Endothelial cell of umbilical vein (primary cell): Measurements from ENCODE around the gene CLNK. TPM values are rescaled to one million over a fixed set of nuclear protein-coding genes. Genes with fewer than 3 reads are reported as not detected.

Experiments
- BruUV-seq: library from RNA; stranded (reverse); fragments of 400-500 nt; replicated peaks from 2 replicates; lab custom pipeline; 2021; lab: Mats Ljungman, UMichigan
- CTCF ChIA-PET: fragments of 300-600, 350-600 bp; sonication (Branson Sonifier 250); formaldehyde crosslinking; loops from one replicate; lab custom pipeline; 2021; ENCODE audit warnings: antibody characterized with exemption, inconsistent platforms; lab: Charles Lee
- POLR2A ChIA-PET: fragments of 300-600, 350-600 bp; sonication (Branson Sonifier 250); formaldehyde crosslinking; loops from one replicate; lab custom pipeline; 2021; ENCODE audit warnings: antibody characterized with exemption, inconsistent platforms; lab: Charles Lee
- DNase-seq: peaks from one replicate; pipeline ENCODE4 v3.0.0-alpha.2; 2011; ENCODE audit warnings: low read depth, low spot score
- FAIRE-seq: peaks from 2 replicates; lab custom pipeline; 2011; peaks lifted over from hg19 to GRCh38; lab: Jason Lieb, UNC
- H2AFZ ChIP-seq: 2 replicates; pipeline ENCODE4 v1.6.0; 2012; ENCODE audit warnings: low read depth, low read length, control low read depth, inconsistent platforms
- H3K27ac ChIP-seq: 2 replicates; pipeline ENCODE4 v1.5.1; 2011; ENCODE audit warnings: low read depth, mild to moderate bottlenecking, control low read depth, low read length, moderate library complexity; ENCODE audit not compliant: insufficient read depth
- H3K27me3 ChIP-seq, 2 experiments: 2 replicates each; pipeline versions ENCODE4 v1.6.0 to v1.6.1; 2011; ENCODE audit warnings: low read length in 2 of 2, mixed read lengths in 1 of 2; ENCODE audit not compliant: control insufficient read depth in 2 of 2, insufficient read depth in 2 of 2
- H3K36me3 ChIP-seq, 2 experiments: 2 replicates in 1 of 2; 3 replicates in 1 of 2; pipeline ENCODE4 v1.5.1; 2011; ENCODE audit warnings: low read length in 2 of 2, mild to moderate bottlenecking in 1 of 2, moderate library complexity in 1 of 2; ENCODE audit not compliant: control insufficient read depth in 2 of 2, insufficient read depth in 2 of 2; ENCODE audit errors: extremely low read depth in 1 of 2
- H3K4me1 ChIP-seq: 3 replicates; pipeline ENCODE4 v1.5.1; 2011; ENCODE audit warnings: mild to moderate bottlenecking, low read length; ENCODE audit not compliant: control insufficient read depth, insufficient read depth; ENCODE audit errors: extremely low read depth
- H3K4me2 ChIP-seq: 2 replicates; pipeline ENCODE4 v1.6.1; 2011; ENCODE audit warnings: low read length, control low read depth, mixed read lengths; ENCODE audit not compliant: insufficient read depth
- H3K4me3 ChIP-seq, 3 experiments: fragments of 200-600 bp in 1 of 3; sonication (generic), shearing (Covaris generic) in 1 of 3; replicated peaks in 1 of 3; 2 replicates each; pipeline ENCODE4 v1.5.1; 2011 to 2016; ENCODE audit warnings: control low read depth in 3 of 3, low read length in 3 of 3, mild to moderate bottlenecking in 2 of 3, inconsistent platforms in 1 of 3, low read depth in 1 of 3, moderate library complexity in 1 of 3; ENCODE audit not compliant: insufficient read depth in 1 of 3
- H3K79me2 ChIP-seq: 2 replicates; pipeline ENCODE4 v1.6.0; 2012; ENCODE audit warnings: low read length, inconsistent platforms; ENCODE audit not compliant: control insufficient read depth, insufficient read depth
- H3K9ac ChIP-seq: replicated peaks from 2 replicates; pipeline ENCODE3; 2011; ENCODE audit warnings: low read length, control low read depth; ENCODE audit not compliant: insufficient read depth; ENCODE audit errors: extremely low read depth
- H3K9me1 ChIP-seq: replicated peaks from 3 replicates; pipeline ENCODE4 v1.6.0; 2011; ENCODE audit warnings: mild to moderate bottlenecking, low read length; ENCODE audit not compliant: control insufficient read depth, insufficient read depth; ENCODE audit errors: extremely low read depth
- H3K9me3 ChIP-seq: replicated peaks from 2 replicates; pipeline ENCODE4 v1.5.1; 2012; ENCODE audit warnings: low read length, inconsistent platforms; ENCODE audit not compliant: control insufficient read depth, insufficient read depth
- H4K20me1 ChIP-seq: replicated peaks from 2 replicates; pipeline ENCODE3; 2011; ENCODE audit warnings: mild to moderate bottlenecking, low read length; ENCODE audit not compliant: control insufficient read depth, insufficient read depth; ENCODE audit errors: extremely low read depth
- EZH2 ChIP-seq: IDR thresholded peaks from 2 replicates; pipeline ENCODE4 v1.6.1; 2012; ENCODE audit warnings: borderline replicate concordance, low read depth, mild to moderate bottlenecking, moderate library complexity, low read length, inconsistent platforms; ENCODE audit not compliant: severe bottlenecking
- FOS ChIP-seq: IDR thresholded peaks from 2 replicates; pipeline ENCODE4 v1.6.1; 2011; ENCODE audit warnings: mild to moderate bottlenecking, low read length, moderate library complexity, borderline replicate concordance; ENCODE audit not compliant: insufficient read depth
- GATA2 ChIP-seq: IDR thresholded peaks from 2 replicates; pipeline ENCODE4 v1.7.0; 2011; ENCODE audit warnings: low read depth, mild to moderate bottlenecking, moderate library complexity, mixed read lengths, low read length; ENCODE audit not compliant: insufficient read length, insufficient read depth
- JUN ChIP-seq: IDR thresholded peaks from 2 replicates; pipeline ENCODE4 v1.6.1; 2011; ENCODE audit warnings: borderline replicate concordance, low read depth; ENCODE audit not compliant: insufficient read length, insufficient read depth
- MYC ChIP-seq: IDR thresholded peaks from one replicate; pipeline ENCODE4 v1.6.1; 2011; ENCODE audit warnings: mild to moderate bottlenecking, low read depth, low read length
- POLR2A ChIP-seq: IDR thresholded peaks from 2 replicates; pipeline ENCODE4 v1.6.1; 2012; ENCODE audit warnings: low read depth, mild to moderate bottlenecking, control low read depth, low read length
- POLR2AphosphoS5 ChIP-seq: IDR thresholded peaks from 2 replicates; pipeline ENCODE4 v1.6.1; 2012; ENCODE audit warnings: low read depth, mild to moderate bottlenecking, control low read depth, low read length, moderate library complexity; ENCODE audit not compliant: insufficient read depth
- dilution Hi-C: fragments of 300-500 bp; cut with MboI; formaldehyde crosslinking; loops from one replicate; pipeline ENCODE4 v1.15.0; 2019; ENCODE audit warnings: low sequenced_read_pairs; ENCODE audit not compliant: extremely low pct_ligation_motif_present
- intact Hi-C: fragments of 100-400 bp; cut with micrococcal nuclease; formaldehyde crosslinking; loops from one replicate; pipeline ENCODE4 v1.10.0; 2022
- polyA plus RNA-seq, 4 experiments: library from polyadenylated mRNA; depleted of rRNA in 3 of 4; stranded (reverse) in 3 of 4; unstranded in 1 of 4; fragments of >200 nt; gene quantifications; 2 replicates each; pipeline versions ENCODE4 v1.2.1 to v1.2.3, GENCODE V29; 2011 to 2012; ENCODE audit warnings: missing spikeins in 1 of 4
- total RNA-seq: library from RNA; stranded (reverse); gene quantifications from 2 replicates; pipeline ENCODE4 v1.2.3, GENCODE V29; 2021
- TF ChIP-seq, protein P1 (sequence below), 2 donors: IDR thresholded peaks; 1 replicate in 1 of 2; 2 replicates in 1 of 2; pipeline ENCODE4 v1.5.1; 2011; ENCODE audit warnings: low read length in 2 of 2, mild to moderate bottlenecking in 2 of 2, moderate library complexity in 2 of 2, control low read depth in 1 of 2, inconsistent platforms in 1 of 2, low read depth in 1 of 2; ENCODE audit not compliant: insufficient read depth in 1 of 2; ENCODE audit errors: extremely low read depth in 1 of 2
- TF ChIP-seq, protein P2 (sequence below): IDR thresholded peaks from 2 replicates; pipeline ENCODE4 v1.6.1; 2011; ENCODE audit not compliant: insufficient read depth, insufficient read length

CLNK gene
- total and polyA plus RNA-seq, 2 donors (not counting 3 experiments of a cell fraction or from before 2014, with no cell fraction given) = not detected

DNA sequence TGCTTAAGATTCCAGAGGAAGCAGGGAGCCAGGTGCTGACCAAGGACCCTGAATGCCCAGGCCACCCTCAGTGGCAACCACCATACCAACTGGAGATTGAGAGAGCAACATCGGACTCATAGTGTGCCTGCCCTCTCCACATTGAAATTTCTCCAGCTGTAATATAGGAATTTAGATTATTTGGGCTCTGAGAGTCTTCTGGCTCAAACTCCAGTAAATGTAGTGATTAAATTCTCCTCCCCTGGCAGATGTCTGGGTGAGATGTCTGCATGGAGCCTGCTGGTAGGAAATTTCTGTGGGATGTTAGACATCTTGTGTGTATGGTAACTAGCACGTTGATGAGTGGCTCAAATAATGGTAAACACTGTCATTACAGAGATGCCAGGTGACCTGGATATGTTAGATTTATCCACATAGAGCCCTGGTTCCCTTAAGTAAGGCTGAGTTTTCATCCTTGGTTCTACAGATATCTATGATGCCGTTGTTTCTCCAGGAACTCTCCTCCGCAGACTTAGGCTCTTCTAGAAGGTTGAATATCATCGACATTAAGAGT, 70.6 kb downstream of the CLNK start:
- BruUV-seq = no TSS peak
- dilution Hi-C loops = loop anchor here (25.0 kb wide), 1 partner anchor 1123 kb away; no protein-coding TSS in a partner anchor
- POLR2A ChIA-PET = no interaction called here

More for the DNA sequence above, 70.6 kb downstream of the CLNK start:
- Histone ChIP-seq H3K27ac (no peak overlapping the region), H3K79me2 (no peaks in the 10 kb centered on the region), H3K4me1 (peaks cover 7% of the 10 kb centered on the region), H3K36me3 (no peaks in the 10 kb centered on the region), H3K4me3 (no peak overlapping the region), H3K27me3 (peaks cover 2 to 3% of the 10 kb centered on the region in 2 experiments), H3K9me3 (no peaks in the 10 kb centered on the region), H4K20me1 (no peaks in the 10 kb centered on the region), H3K9ac (no peak overlapping the region), H3K9me1 (no peaks in the 10 kb centered on the region), H3K4me2 (no peak overlapping the region), H2AFZ (no peak overlapping the region)
- FAIRE-seq (no peak), DNase-seq (no peak)
- intact Hi-C loops = no loop called here
- TF ChIP-seq MYC (no peak), EZH2 (no peak), FOS (no peak), GATA2 (no peak), JUN (no peak), POLR2A (no peak), POLR2AphosphoS5 (no peak)
- TF ChIP-seq, protein P1, sequence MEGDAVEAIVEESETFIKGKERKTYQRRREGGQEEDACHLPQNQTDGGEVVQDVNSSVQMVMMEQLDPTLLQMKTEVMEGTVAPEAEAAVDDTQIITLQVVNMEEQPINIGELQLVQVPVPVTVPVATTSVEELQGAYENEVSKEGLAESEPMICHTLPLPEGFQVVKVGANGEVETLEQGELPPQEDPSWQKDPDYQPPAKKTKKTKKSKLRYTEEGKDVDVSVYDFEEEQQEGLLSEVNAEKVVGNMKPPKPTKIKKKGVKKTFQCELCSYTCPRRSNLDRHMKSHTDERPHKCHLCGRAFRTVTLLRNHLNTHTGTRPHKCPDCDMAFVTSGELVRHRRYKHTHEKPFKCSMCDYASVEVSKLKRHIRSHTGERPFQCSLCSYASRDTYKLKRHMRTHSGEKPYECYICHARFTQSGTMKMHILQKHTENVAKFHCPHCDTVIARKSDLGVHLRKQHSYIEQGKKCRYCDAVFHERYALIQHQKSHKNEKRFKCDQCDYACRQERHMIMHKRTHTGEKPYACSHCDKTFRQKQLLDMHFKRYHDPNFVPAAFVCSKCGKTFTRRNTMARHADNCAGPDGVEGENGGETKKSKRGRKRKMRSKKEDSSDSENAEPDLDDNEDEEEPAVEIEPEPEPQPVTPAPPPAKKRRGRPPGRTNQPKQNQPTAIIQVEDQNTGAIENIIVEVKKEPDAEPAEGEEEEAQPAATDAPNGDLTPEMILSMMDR (IDR thresholded peaks at IDR 0.05; ENCODE audit: extremely low read depth in 1 of 2, insufficient read depth in 1 of 2, low read depth in 1 of 2, low read length in 2 of 2) = no peak
- TF ChIP-seq, protein P2, sequence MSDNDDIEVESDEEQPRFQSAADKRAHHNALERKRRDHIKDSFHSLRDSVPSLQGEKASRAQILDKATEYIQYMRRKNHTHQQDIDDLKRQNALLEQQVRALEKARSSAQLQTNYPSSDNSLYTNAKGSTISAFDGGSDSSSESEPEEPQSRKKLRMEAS = no peak
- CTCF ChIA-PET = no interaction called here
